Measurements from ENCODE around the gene NEUROD6.

GRCh38 chr7:31338706-31339105, 1.8 kb downstream of the NEUROD6 start:
- TF ChIP-seq, protein P1, sequence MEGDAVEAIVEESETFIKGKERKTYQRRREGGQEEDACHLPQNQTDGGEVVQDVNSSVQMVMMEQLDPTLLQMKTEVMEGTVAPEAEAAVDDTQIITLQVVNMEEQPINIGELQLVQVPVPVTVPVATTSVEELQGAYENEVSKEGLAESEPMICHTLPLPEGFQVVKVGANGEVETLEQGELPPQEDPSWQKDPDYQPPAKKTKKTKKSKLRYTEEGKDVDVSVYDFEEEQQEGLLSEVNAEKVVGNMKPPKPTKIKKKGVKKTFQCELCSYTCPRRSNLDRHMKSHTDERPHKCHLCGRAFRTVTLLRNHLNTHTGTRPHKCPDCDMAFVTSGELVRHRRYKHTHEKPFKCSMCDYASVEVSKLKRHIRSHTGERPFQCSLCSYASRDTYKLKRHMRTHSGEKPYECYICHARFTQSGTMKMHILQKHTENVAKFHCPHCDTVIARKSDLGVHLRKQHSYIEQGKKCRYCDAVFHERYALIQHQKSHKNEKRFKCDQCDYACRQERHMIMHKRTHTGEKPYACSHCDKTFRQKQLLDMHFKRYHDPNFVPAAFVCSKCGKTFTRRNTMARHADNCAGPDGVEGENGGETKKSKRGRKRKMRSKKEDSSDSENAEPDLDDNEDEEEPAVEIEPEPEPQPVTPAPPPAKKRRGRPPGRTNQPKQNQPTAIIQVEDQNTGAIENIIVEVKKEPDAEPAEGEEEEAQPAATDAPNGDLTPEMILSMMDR (IDR thresholded peaks at IDR 0.05; ENCODE audit: low read depth, low read length): no peak
- no peak for TF ChIP-seq POLR2A (IDR thresholded peaks at IDR 0.05; ENCODE audit: extremely low read depth, insufficient read length)

Data from NB4 (cell line).